ENCODE results near the gene MIAT. TPM values are rescaled to one million over a fixed set of nuclear protein-coding genes. Genes with fewer than 3 reads are reported as not detected.

The MIAT gene
- total RNA-seq, 1 experiment from 2014 or later = 0.49 TPM

DNA sequence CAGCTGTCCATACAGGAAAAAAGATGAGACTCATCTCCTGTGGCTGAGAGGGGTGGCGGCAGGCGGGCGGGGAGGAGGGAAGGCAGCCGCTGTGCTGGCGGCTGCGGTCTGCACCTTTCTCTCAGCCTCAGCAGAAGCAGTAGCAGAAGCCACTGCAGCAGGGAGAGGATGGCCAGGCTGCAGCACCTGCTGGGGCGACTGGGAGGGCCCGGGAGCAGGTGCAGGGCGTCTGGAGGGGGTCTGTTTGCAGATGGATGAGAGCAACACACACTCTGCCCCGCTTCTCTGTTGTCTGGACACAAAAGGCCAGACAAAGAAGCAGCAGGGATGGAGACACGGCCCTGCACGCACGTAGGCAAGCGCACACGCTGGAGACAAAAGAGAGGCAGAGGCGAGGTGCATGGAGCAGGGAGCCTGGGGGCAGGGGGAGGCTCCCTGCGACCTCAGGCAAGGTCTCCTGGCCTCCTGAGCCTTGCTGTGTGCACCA lies 9.3 kb upstream of the MIAT start:
- Mint-ChIP-seq H3K27me3 (ENCODE audit: insufficient read depth, unreplicated experiment) (peaks cover 66% of the 10 kb centered on the region), H3K9me3 (ENCODE audit: unreplicated experiment) (no peaks in the 10 kb centered on the region), H3K36me3 (ENCODE audit: insufficient read depth, unreplicated experiment) (no peaks in the 10 kb centered on the region), H3K4me3 (ENCODE audit: unreplicated experiment) (no peak overlapping the region), H3K27ac (ENCODE audit: low read depth, unreplicated experiment) (no peak overlapping the region), H3K4me1 (ENCODE audit: insufficient read depth, unreplicated experiment) (peaks cover 6% of the 10 kb centered on the region)
- POLR2A ChIA-PET = interaction anchor here (0.6 kb wide), 1 partner anchor 162 kb away, joined by 4 read pairs; no protein-coding TSS in a partner anchor
- BruUV-seq (replicated peaks) = no TSS peak
- intact Hi-C loops (cut with micrococcal nuclease) = no loop called here
- no peak for DNase-seq (ENCODE audit: unreplicated experiment)
- CTCF ChIA-PET = interaction anchor here (0.6 kb wide), 1 partner anchor 220 kb away, joined by 3 read pairs; no protein-coding TSS in a partner anchor
- TF ChIP-seq, protein P1, sequence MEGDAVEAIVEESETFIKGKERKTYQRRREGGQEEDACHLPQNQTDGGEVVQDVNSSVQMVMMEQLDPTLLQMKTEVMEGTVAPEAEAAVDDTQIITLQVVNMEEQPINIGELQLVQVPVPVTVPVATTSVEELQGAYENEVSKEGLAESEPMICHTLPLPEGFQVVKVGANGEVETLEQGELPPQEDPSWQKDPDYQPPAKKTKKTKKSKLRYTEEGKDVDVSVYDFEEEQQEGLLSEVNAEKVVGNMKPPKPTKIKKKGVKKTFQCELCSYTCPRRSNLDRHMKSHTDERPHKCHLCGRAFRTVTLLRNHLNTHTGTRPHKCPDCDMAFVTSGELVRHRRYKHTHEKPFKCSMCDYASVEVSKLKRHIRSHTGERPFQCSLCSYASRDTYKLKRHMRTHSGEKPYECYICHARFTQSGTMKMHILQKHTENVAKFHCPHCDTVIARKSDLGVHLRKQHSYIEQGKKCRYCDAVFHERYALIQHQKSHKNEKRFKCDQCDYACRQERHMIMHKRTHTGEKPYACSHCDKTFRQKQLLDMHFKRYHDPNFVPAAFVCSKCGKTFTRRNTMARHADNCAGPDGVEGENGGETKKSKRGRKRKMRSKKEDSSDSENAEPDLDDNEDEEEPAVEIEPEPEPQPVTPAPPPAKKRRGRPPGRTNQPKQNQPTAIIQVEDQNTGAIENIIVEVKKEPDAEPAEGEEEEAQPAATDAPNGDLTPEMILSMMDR (IDR thresholded peaks at IDR 0.05; ENCODE audit: unreplicated experiment) = no peak

DNA sequence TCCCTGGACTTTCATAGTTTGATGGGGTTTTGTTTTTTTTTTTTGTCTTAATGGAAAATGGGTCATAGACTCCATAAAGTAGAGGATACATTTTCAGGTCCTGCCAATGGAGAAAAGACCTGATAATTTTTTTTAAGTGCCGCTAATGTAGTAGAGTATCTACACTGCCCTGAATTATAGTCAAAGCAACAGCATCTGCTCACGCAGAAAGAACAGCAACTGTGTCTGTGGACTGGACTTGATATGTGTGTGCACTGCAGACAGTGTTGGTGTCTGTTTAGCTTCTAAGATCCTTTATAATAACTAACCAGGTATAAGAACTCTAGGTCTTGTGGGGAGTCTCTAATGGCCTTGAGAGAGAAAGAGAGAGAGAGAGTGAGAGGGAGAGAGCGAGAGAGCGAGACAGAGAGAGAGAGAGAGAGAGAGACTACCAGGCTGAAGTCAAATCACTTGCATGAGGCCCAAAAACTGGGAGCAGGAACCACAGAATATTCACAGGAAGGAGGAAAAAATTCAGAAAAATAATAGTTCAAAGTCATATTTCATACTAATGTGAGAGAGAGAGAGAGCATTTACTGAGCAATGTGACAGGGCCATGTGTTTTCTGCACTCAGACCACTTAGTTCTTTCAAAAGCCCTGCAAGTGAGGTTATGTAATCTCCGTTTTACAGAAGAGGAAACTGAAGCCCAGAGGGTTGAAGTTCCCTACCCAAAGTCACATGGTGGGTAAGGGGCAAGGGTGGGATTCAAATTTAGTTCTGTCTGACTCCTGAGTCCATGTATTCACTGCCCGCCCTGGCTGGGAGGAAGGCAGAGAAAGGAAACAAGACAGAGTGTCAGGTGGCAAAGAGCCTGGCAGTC lies 8.6 kb upstream of the MIAT start:
- TF ChIP-seq, protein P1 (IDR thresholded peaks at IDR 0.05; ENCODE audit: unreplicated experiment) = no peak
- ChIA-PET POLR2A (interaction anchor here (0.6 kb wide), 1 partner anchor 162 kb away, joined by 4 read pairs; no protein-coding TSS in a partner anchor), CTCF (no interaction called here)
- Mint-ChIP-seq H3K9me3 (ENCODE audit: unreplicated experiment) (no peaks in the 10 kb centered on the region), H3K27me3 (ENCODE audit: insufficient read depth, unreplicated experiment) (peaks cover 73% of the 10 kb centered on the region), H3K4me1 (ENCODE audit: insufficient read depth, unreplicated experiment) (peaks cover 6% of the 10 kb centered on the region), H3K4me3 (ENCODE audit: unreplicated experiment) (no peak overlapping the region), H3K27ac (ENCODE audit: low read depth, unreplicated experiment) (no peak overlapping the region), H3K36me3 (ENCODE audit: insufficient read depth, unreplicated experiment) (no peaks in the 10 kb centered on the region)
- no peak for DNase-seq (ENCODE audit: unreplicated experiment)
- BruUV-seq (replicated peaks) = no TSS peak
- intact Hi-C loops (cut with micrococcal nuclease) = no loop called here

DNA sequence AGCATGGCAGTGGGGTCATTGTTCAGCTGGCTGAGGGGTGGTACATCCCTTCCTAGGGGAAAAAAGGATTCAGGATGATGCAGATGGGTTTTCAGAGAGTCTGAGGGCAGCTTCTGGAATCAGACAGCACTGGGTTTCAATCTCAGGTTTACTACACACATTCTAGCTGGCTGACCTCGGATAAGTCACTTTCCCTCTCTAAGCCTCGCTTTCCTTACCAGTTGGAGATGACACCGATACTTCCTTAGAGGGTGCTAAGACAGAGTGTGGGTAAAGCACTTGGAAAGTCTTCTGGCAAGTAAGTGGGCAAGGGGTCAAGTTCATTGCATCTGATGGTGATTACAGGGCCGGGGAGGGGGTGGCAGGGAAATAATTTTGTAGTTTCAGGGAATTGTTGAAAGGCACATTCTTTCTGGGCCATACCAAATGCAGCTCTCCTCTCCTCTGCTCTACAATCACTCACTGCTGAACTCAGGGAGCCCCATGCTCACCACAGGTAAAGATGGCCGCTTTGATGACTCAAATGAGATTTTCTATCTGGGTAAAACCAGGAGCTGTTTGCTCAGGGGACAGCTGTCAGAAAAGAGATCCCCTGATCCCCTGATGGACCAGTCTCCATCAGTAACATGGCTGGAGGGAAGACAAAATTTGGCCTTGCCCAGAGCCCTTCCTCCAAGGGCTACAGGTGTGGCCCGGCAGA lies 6.5 kb upstream of the MIAT start:
- Mint-ChIP-seq H3K4me1 (ENCODE audit: insufficient read depth, unreplicated experiment) (peaks cover 6% of the 10 kb centered on the region), H3K4me3 (ENCODE audit: unreplicated experiment) (no peak overlapping the region), H3K9me3 (ENCODE audit: unreplicated experiment) (no peaks in the 10 kb centered on the region), H3K27ac (ENCODE audit: low read depth, unreplicated experiment) (no peak overlapping the region), H3K36me3 (ENCODE audit: insufficient read depth, unreplicated experiment) (no peaks in the 10 kb centered on the region), H3K27me3 (ENCODE audit: insufficient read depth, unreplicated experiment) (peaks cover 82% of the 10 kb centered on the region)
- no TSS peak for BruUV-seq (replicated peaks)
- TF ChIP-seq, protein P1 (IDR thresholded peaks at IDR 0.05; ENCODE audit: unreplicated experiment) = no peak
- intact Hi-C loops (cut with micrococcal nuclease) = no loop called here
- POLR2A ChIA-PET = no interaction called here
- CTCF ChIA-PET = interaction anchor here (0.7 kb wide), 1 partner anchor 16 kb away, joined by 3 read pairs; no protein-coding TSS in a partner anchor
- no peak for DNase-seq (ENCODE audit: unreplicated experiment)

DNA sequence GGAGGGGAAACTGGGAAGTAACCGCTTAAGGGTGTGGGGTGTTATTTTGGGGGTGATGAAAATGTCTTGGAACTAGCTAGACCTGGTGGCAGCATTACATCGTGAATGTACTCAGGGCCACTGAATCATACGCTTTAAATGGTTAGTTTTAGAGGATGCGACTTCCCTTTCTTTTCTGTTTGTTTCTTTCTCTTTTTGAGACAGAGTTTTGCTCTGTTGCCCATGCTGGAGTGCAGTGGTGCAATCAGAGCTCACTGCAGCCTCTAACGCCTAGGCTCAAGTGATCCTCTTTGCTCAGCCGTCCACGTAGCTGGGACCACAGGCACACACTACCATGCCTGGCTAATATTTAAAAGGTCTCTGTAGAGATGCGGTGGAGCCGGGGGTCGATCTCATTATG lies 5.6 kb upstream of the MIAT start:
- POLR2A ChIA-PET = no interaction called here
- Mint-ChIP-seq H3K4me3 (ENCODE audit: unreplicated experiment) (no peak overlapping the region), H3K9me3 (ENCODE audit: unreplicated experiment) (no peaks in the 10 kb centered on the region), H3K27ac (ENCODE audit: low read depth, unreplicated experiment) (no peak overlapping the region), H3K4me1 (ENCODE audit: insufficient read depth, unreplicated experiment) (no peaks in the 10 kb centered on the region), H3K27me3 (ENCODE audit: insufficient read depth, unreplicated experiment) (peaks cover 75% of the 10 kb centered on the region), H3K36me3 (ENCODE audit: insufficient read depth, unreplicated experiment) (no peaks in the 10 kb centered on the region)
- BruUV-seq (replicated peaks) = no TSS peak
- intact Hi-C loops (cut with micrococcal nuclease) = no loop called here
- TF ChIP-seq, protein P1 (IDR thresholded peaks at IDR 0.05; ENCODE audit: unreplicated experiment) = no peak
- no peak for DNase-seq (ENCODE audit: unreplicated experiment)
- CTCF ChIA-PET = interaction anchor here (1.0 kb wide), 1 partner anchor 13 kb away, joined by 5 read pairs; no protein-coding TSS in a partner anchor

Measured in MCF 10A (cell line).